ENCODE data around the gene MORN3.

DNA sequence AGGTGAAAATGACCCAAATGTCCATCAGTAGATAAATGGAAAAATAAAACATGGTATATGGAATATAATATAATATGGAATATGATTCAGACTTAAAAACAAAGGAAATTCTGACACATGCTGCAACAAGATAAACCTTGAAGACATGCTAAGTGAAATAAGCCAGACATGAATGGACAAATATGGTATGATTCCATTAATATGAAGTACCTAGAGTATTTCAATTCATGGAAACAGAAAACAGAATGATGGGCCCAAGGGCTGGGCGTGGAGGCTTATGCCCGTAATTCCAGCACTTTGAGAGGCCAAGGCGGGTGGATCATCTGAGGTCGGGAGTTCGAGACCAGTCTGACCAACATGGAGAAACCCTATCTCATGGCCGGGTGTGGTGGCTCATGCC is 65.9 kb downstream of the MORN3 start:
- TF ChIP-seq, protein P1, sequence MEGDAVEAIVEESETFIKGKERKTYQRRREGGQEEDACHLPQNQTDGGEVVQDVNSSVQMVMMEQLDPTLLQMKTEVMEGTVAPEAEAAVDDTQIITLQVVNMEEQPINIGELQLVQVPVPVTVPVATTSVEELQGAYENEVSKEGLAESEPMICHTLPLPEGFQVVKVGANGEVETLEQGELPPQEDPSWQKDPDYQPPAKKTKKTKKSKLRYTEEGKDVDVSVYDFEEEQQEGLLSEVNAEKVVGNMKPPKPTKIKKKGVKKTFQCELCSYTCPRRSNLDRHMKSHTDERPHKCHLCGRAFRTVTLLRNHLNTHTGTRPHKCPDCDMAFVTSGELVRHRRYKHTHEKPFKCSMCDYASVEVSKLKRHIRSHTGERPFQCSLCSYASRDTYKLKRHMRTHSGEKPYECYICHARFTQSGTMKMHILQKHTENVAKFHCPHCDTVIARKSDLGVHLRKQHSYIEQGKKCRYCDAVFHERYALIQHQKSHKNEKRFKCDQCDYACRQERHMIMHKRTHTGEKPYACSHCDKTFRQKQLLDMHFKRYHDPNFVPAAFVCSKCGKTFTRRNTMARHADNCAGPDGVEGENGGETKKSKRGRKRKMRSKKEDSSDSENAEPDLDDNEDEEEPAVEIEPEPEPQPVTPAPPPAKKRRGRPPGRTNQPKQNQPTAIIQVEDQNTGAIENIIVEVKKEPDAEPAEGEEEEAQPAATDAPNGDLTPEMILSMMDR (conservative IDR thresholded peaks at IDR 0.05), result no peak
- no peak for TF ChIP-seq ZFX (IDR thresholded peaks at IDR 0.05)

All from C4-2B (cell line).